Amygdala (tissue), 56 donors: ENCODE measurements around the gene RIC3.
A peak's percentile ranks its signal among the peaks of the same experiment; 100 is the strongest.

ENCODE experiments used
- DNase-seq, 56 donors: peaks; one replicate each; lab custom pipeline; 2025; lab: John Stamatoyannopoulos, UW

The RIC3 gene

GRCh38 chr11:8091721-8092120 lies 77.1 kb downstream of the RIC3 start:
- DNase-seq: no peak

- peak in 8 of 56 donors; percentile 20 to 65 (median 30) for DNase-seq
Observed at GRCh38 chr11:8090756-8091155, 78.1 kb downstream of the RIC3 start.

GRCh38 chr11:8089791-8090510 lies 78.9 kb downstream of the RIC3 start:
- DNase-seq: no peak

- DNase-seq: no peak
Observed at GRCh38 chr11:8087756-8088155, 81.1 kb downstream of the RIC3 start.

GRCh38 chr11:8087185-8087584 lies 81.6 kb downstream of the RIC3 start:
- DNase-seq: no peak

- DNase-seq: no peak
Observed at GRCh38 chr11:8086571-8086970, 82.3 kb downstream of the RIC3 start.

- DNase-seq: peak in 7 of 56 donors; percentile 15 to 50 (median 35)
Observed at GRCh38 chr11:8086001-8086479, 82.8 kb downstream of the RIC3 start.

GRCh38 chr11:8085011-8085645 lies 83.7 kb downstream of the RIC3 start:
- no peak for DNase-seq

GRCh38 chr11:8084352-8084751 lies 84.5 kb downstream of the RIC3 start:
- DNase-seq: no peak

- DNase-seq: peak in 1 of 56 donors; percentile 33
Observed at GRCh38 chr11:8083871-8084281, 84.9 kb downstream of the RIC3 start.

GRCh38 chr11:8083088-8083395 lies 85.8 kb downstream of the RIC3 start:
- DNase-seq: no peak

- DNase-seq: peak in 18 of 56 donors; percentile 18 to 69 (median 38)
Observed at GRCh38 chr11:8082391-8083087, 86.3 kb downstream of the RIC3 start.

- DNase-seq: peak in 3 of 56 donors; percentile 30 to 35 (median 35)
Observed at GRCh38 chr11:8081591-8082250, 87.1 kb downstream of the RIC3 start.

- DNase-seq: peak in 15 of 56 donors; percentile 21 to 60 (median 48)
Observed at GRCh38 chr11:8080674-8081590, 87.9 kb downstream of the RIC3 start, which contains the start of gene TUB. TSS of gene TUB (plus strand) at chr11:8081211. CDS start at chr11:8081511, 300 bp downstream.

- DNase-seq: no peak
Observed at GRCh38 chr11:8080069-8080670, 88.7 kb downstream of the RIC3 start.

- DNase-seq: no peak
Observed at GRCh38 chr11:8079111-8079675, 89.6 kb downstream of the RIC3 start.

GRCh38 chr11:8075119-8075726 lies 93.6 kb downstream of the RIC3 start:
- no peak for DNase-seq
